ENCODE results near the gene FICD.

Gene FICD

GRCh38 chr12:108538146-108538545 lies 23.1 kb downstream of the FICD start:
- no peak for DNase-seq (ENCODE audit: extremely low read depth, low read depth)
- no peak overlapping the region for H3K4me3 ChIP-seq (replicated peaks; ENCODE audit: low read depth, low read length)
- no peak for TF ChIP-seq CTCF (IDR thresholded peaks at IDR 0.05; ENCODE audit: low read depth, low read length, missing control alignments)

DNA sequence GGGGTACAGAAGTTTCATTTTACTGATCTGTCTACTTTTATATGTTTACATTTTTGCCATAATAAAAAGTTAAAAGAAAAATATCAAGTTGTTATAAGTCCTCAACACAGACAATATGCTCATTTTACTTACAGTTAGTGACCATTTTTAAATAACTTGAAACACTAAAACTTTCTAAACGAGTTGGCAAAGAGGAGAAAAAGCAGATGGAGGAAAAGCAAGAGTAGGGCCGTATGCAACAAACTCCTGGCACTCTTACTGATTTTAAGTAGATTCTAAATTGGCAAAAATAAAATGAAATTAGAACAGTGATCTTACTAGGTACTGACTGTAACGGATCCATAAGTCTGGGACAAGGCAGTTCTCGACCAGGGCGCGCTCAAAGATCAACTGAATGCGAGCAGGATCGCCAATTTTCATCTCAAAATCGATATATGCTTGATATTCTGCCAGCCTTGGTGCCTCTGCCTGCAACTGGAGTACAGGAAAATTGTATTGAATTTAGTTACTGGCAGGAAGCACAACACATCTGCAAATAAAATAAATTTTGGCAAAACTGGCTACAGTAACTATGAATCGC lies 23.6 kb downstream of the FICD start:
- TF ChIP-seq CTCF (IDR thresholded peaks at IDR 0.05; ENCODE audit: low read depth, low read length, missing control alignments) = no peak
- no peak for DNase-seq (ENCODE audit: extremely low read depth, low read depth)
- no peak overlapping the region for H3K4me3 ChIP-seq (replicated peaks; ENCODE audit: low read depth, low read length)

DNA sequence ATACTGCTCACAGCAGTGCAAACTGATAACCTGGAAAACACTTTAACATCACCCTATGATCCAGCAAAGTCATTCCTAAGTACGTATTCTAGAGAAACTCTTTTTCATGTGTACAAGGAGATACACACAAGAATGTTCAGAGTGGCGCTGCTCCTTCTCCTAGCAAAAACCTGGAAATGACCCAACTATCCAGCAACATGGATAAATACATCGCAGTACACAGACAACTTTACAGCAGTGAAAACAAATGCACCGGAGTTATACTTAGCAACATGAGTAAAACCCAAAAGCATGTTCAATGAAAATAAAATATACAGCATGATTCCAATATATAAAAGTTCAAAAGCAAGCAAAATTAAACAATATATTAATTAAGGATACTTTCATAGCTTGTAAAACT lies 27.2 kb downstream of the FICD start:
- no peak for DNase-seq (ENCODE audit: extremely low read depth, low read depth)
- no peak overlapping the region for H3K4me3 ChIP-seq (replicated peaks; ENCODE audit: low read depth, low read length)
- no peak for TF ChIP-seq CTCF (IDR thresholded peaks at IDR 0.05; ENCODE audit: low read depth, low read length, missing control alignments)

DNA sequence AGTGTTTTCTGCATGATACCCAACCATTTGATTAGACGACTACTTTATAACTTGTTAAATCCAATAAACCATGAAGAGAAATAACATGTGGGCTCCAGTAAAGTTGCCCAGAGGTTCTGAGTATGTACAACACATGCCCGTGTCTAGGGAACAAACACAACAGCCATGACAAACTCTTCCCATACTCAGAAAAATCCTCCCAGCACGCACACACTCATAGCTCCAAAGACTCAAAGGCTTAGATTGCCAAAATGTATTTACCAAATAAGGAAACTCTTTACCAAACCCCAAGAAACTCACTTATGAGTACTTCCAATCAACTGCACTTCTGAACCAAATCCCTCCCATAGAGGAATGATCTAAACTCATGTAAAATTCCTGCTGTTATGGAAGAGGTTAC lies 28.6 kb downstream of the FICD start:
- no peak for DNase-seq (ENCODE audit: extremely low read depth, low read depth)
- no peak overlapping the region for H3K4me3 ChIP-seq (replicated peaks; ENCODE audit: low read depth, low read length)
- no peak for TF ChIP-seq CTCF (IDR thresholded peaks at IDR 0.05; ENCODE audit: low read depth, low read length, missing control alignments)

DNA sequence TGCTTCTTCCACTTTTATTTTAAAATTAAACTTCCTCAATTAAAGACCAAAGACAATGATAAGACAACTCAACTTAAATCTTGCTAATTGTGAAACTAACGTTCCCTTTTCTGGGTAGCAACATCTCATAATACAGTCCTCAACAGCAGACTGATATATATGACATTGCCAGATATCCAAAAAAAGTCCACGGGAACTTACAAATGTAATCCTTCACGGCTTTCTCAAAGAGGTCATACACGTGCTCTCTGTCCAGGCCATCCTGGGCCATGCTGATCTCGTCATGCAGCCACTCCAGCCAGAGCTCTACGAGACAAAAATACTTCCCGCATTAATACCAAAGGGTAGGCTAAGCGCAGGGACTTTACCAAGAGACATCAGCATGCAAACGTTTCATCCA lies 32.6 kb downstream of the FICD start:
- TF ChIP-seq CTCF (IDR thresholded peaks at IDR 0.05; ENCODE audit: low read depth, low read length, missing control alignments) = no peak
- DNase-seq (ENCODE audit: extremely low read depth, low read depth) = no peak
- H3K4me3 ChIP-seq (replicated peaks; ENCODE audit: low read depth, low read length) = no peak overlapping the region

DNA sequence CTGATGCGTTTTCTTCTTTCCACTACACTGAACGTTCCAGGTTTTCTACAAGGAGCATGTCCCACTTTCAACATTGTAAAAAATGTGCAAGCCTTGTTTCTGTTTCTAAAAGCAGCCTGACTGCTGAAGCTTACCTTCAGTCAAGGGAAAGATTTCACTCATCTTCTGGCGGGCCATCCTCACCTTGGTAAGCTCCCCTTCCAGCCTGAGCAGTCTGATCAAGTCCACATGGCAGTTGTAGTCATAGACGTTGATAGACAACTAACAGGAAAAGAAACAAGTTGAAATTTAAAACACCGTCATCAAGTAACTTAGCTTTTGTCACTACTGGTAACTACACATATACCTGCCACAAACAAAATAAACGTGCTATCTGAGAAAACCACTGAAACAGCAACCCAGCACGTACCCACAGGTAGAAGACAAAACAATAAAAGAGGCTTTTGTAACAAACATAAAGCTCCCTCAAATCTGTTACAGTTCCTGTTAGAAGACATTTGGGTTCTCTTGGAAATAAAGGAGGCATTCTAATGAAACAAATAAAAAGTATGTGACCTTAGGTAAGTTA lies 34.0 kb downstream of the FICD start:
- H3K4me3 ChIP-seq (replicated peaks; ENCODE audit: low read depth, low read length) = no peak overlapping the region
- DNase-seq (ENCODE audit: extremely low read depth, low read depth) = no peak
- TF ChIP-seq CTCF (IDR thresholded peaks at IDR 0.05; ENCODE audit: low read depth, low read length, missing control alignments) = no peak

DNA sequence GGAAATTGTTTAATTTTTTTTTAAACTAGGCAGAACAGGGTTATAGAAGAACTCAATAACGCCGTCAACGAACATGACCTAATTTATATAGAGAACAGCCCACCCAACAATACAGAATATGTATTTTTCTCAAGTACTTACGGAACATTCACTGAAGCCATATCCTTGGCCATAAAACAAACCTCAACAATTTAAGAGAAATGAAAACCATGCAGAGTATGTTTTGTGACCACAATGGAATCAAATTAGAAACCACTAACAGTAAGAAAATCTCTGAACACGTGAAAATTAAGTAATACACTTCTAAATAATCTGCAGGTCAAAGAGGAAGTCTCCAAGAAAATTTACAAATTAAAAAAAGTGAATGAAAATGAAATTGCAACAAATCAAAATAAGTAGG lies 36.5 kb downstream of the FICD start:
- no peak overlapping the region for H3K4me3 ChIP-seq (replicated peaks; ENCODE audit: low read depth, low read length)
- DNase-seq (ENCODE audit: extremely low read depth, low read depth) = no peak
- TF ChIP-seq CTCF (IDR thresholded peaks at IDR 0.05; ENCODE audit: low read depth, low read length, missing control alignments) = no peak
